Erythroblast (primary cell): ENCODE results near the gene SLC6A15.

Experiments used
- GATA1 ChIP-seq: IDR thresholded peaks from 2 replicates; pipeline ENCODE4 v1.6.1; 2011; ENCODE audit warnings: low read depth, mild to moderate bottlenecking, control low read depth, low read length, moderate library complexity
- POLR2A ChIP-seq: IDR thresholded peaks from 2 replicates; pipeline ENCODE4 v1.6.1; 2011; ENCODE audit warnings: mild to moderate bottlenecking, low read length

DNA sequence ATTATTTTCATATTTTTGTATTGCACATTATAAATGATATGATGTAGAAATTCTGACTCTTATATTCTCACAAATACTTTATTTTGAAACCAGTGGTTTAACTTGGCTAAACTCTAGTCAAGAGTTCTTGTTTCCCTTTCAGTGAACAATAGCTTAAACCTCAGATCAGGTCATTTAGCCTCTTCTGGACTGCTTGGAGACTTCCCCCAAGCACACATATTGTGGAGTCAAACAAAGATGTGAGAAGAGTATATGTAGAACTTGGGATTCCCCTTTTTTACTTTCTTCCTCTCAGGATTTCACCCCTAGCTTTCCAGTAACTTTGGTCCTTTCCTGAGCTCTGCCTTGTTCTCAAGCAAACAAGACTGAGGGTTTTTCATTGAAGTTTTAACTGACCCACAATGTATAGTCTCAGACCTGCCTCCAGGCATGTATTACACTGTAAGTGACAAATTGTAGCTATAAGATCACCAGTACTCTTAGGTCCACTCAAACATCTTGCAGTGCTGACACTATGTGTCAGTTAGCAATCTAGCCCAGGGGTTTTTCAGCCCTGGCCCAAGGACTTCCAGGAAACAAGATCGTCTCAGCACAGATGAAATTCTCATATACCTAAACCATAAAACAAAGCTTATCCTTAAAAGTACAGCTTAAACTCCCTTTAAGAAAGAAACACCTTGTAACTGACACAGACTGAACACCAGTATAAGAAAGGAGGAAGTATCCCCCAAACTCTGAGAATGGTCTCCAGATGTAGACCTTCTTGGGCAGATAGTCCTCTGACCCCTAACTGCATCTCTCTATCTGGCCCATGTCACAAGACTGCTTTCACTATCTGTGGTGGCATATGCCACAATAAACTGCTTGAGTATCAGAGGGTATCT lies 98.6 kb downstream of the SLC6A15 start:
- TF ChIP-seq POLR2A, result no peak
- TF ChIP-seq GATA1, result no peak
